Fibroblast of lung (primary cell): Measurements from ENCODE around the gene DNAJC1. TPM values are rescaled to one million over a fixed set of nuclear protein-coding genes. Genes with fewer than 3 reads are reported as not detected.

ENCODE experiments used
- DNase-seq, 2 donors: peaks; one replicate each; pipeline versions ENCODE4 v3.0.0 to v3.0.0-alpha.2; 2010; ENCODE audit warnings: low read depth in 2 of 2
- H2AFZ ChIP-seq: 2 replicates; pipeline ENCODE4 v1.5.1; 2012; ENCODE audit warnings: low read length, control low read depth, inconsistent platforms
- H3K27ac ChIP-seq: 2 replicates; pipeline ENCODE4 v1.5.1; 2011; ENCODE audit warnings: low read length, control low read depth; ENCODE audit not compliant: insufficient read depth
- H3K27me3 ChIP-seq: 2 replicates; pipeline ENCODE4 v1.5.1; 2011; ENCODE audit warnings: mild to moderate bottlenecking, low read length; ENCODE audit not compliant: control insufficient read depth, insufficient read depth
- H3K36me3 ChIP-seq: 2 replicates; pipeline ENCODE4 v1.5.1; 2011; ENCODE audit warnings: low read length; ENCODE audit not compliant: control insufficient read depth, insufficient read depth
- H3K4me1 ChIP-seq: 2 replicates; pipeline ENCODE4 v1.5.1; 2011; ENCODE audit warnings: low read length; ENCODE audit not compliant: control insufficient read depth, insufficient read depth; ENCODE audit errors: extremely low read depth
- H3K4me2 ChIP-seq: 2 replicates; pipeline ENCODE4 v1.5.1; 2011; ENCODE audit warnings: low read length, control low read depth; ENCODE audit not compliant: insufficient read depth; ENCODE audit errors: extremely low read depth
- H3K4me3 ChIP-seq, 4 experiments: fragments of 200-600 bp in 1 of 4; sonication (generic) in 1 of 4; replicated peaks in 1 of 4; 2 replicates each; pipeline ENCODE4 v1.5.1; 2011 to 2016; ENCODE audit warnings: low read length in 4 of 4, low read depth in 3 of 4, mild to moderate bottlenecking in 3 of 4, control low read depth in 2 of 4, inconsistent platforms in 1 of 4, mixed read lengths in 1 of 4; ENCODE audit not compliant: insufficient read depth in 1 of 4; ENCODE audit errors: control extremely low read depth in 1 of 4
- H3K79me2 ChIP-seq: 2 replicates; pipeline ENCODE4 v1.5.1; 2012; ENCODE audit warnings: mild to moderate bottlenecking, low read length, inconsistent platforms; ENCODE audit not compliant: control insufficient read depth, insufficient read depth
- H3K9ac ChIP-seq: 2 replicates; pipeline ENCODE4 v1.5.1; 2011; ENCODE audit warnings: mild to moderate bottlenecking, low read length, control low read depth; ENCODE audit not compliant: insufficient read depth
- H3K9me3 ChIP-seq: 2 replicates; pipeline ENCODE4 v1.5.1; 2012; ENCODE audit warnings: low read depth, low read length; ENCODE audit not compliant: control insufficient read depth, insufficient read depth
- H4K20me1 ChIP-seq: 2 replicates; pipeline ENCODE4 v1.5.1; 2011; ENCODE audit warnings: low read length; ENCODE audit not compliant: control insufficient read depth, insufficient read depth; ENCODE audit errors: extremely low read depth
- EZH2 ChIP-seq: IDR thresholded peaks from 2 replicates; pipeline ENCODE4 v1.5.1; 2012; ENCODE audit warnings: low read length, control low read depth, mild to moderate bottlenecking; ENCODE audit errors: missing control alignments
- polyA plus RNA-seq, 2 donors: library from polyadenylated mRNA; depleted of rRNA in 1 of 2; stranded (reverse) in 1 of 2; unstranded in 1 of 2; fragments of >200 nt; gene quantifications; 2 replicates each; pipeline ENCODE4 v1.2.1, GENCODE V29; 2011 to 2012; ENCODE audit warnings: missing spikeins in 1 of 2
- total RNA-seq: library from RNA; depleted of rRNA; stranded (reverse); fragments of >200 nt; gene quantifications from 2 replicates; pipeline ENCODE4 v1.2.1, GENCODE V29; 2014
- TF ChIP-seq, protein P1 (sequence below), 2 donors: IDR thresholded peaks in 1 of 2; conservative IDR thresholded peaks in 1 of 2; 1 replicate in 1 of 2; 2 replicates in 1 of 2; pipeline ENCODE4 v1.5.1; 2011 to 2012; ENCODE audit warnings: low read length in 2 of 2, control low read depth in 1 of 2, inconsistent platforms in 1 of 2, low read depth in 1 of 2, mild to moderate bottlenecking in 1 of 2

DNAJC1 gene
- total and polyA plus RNA-seq, 2 donors (not counting 1 experiment from before 2014, with no cell fraction given) = 27.7 to 46.2 TPM

DNA sequence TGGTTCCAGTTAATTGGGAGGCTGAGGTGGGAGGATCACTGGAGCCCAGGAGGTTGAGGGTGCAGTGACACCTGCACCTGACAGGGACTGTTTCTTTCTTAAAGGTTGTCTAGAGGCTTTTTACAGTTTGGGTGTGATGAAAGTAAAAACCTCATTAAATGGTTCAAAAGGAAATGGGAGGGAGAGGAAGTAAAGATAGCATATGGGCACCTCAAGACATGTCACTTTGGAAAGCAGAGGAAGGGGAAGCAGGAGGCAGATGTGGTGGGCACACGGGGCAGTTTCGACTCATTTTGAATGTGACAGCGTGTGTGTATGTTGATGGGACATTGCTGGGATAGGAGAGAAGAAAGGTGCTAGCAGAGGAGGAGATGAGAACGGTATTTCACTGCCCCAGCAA, 266.4 kb downstream of the DNAJC1 start:
- H3K9me3 ChIP-seq = no peaks in the 10 kb centered on the region
- no peak overlapping the region for H3K4me3 ChIP-seq
- H3K4me2 ChIP-seq = no peak overlapping the region
- no peaks in the 10 kb centered on the region for H3K27me3 ChIP-seq
- no peak overlapping the region for H3K27ac ChIP-seq
- no peak for DNase-seq
- peaks cover 1% of the 10 kb centered on the region for H3K79me2 ChIP-seq
- H4K20me1 ChIP-seq = no peaks in the 10 kb centered on the region
- H3K9ac ChIP-seq = no peak overlapping the region
- H2AFZ ChIP-seq = no peak overlapping the region
- H3K36me3 ChIP-seq = peaks cover 2% of the 10 kb centered on the region
- TF ChIP-seq, protein P1, sequence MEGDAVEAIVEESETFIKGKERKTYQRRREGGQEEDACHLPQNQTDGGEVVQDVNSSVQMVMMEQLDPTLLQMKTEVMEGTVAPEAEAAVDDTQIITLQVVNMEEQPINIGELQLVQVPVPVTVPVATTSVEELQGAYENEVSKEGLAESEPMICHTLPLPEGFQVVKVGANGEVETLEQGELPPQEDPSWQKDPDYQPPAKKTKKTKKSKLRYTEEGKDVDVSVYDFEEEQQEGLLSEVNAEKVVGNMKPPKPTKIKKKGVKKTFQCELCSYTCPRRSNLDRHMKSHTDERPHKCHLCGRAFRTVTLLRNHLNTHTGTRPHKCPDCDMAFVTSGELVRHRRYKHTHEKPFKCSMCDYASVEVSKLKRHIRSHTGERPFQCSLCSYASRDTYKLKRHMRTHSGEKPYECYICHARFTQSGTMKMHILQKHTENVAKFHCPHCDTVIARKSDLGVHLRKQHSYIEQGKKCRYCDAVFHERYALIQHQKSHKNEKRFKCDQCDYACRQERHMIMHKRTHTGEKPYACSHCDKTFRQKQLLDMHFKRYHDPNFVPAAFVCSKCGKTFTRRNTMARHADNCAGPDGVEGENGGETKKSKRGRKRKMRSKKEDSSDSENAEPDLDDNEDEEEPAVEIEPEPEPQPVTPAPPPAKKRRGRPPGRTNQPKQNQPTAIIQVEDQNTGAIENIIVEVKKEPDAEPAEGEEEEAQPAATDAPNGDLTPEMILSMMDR (conservative IDR thresholded peaks at IDR 0.05 in 1 of 2, IDR thresholded peaks at IDR 0.05 in 1 of 2; ENCODE audit: low read depth in 1 of 2, low read length in 2 of 2) = no peak
- no peak for TF ChIP-seq EZH2
- H3K4me1 ChIP-seq = no peaks in the 10 kb centered on the region

DNA sequence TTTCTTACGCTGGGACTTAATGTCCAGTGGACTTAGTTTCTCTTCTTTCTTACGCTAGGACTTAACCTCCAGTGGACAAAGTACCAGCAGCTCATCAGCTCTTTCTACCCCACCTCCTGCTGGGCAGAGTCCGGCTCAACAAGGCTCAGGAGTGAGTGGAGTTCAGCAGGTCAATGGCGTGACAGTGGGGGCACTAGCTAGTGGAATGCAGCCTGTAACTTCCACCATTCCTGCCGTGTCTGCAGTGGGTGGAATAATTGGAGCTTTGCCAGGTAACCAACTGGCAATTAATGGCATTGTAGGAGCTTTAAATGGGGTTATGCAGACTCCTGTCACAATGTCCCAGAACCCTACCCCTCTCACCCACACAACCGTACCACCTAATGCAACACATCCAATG, 269.8 kb downstream of the DNAJC1 start:
- H3K27ac ChIP-seq = no peak overlapping the region
- no peaks in the 10 kb centered on the region for H3K27me3 ChIP-seq
- no peaks in the 10 kb centered on the region for H3K36me3 ChIP-seq
- no peaks in the 10 kb centered on the region for H4K20me1 ChIP-seq
- H3K4me3 ChIP-seq = no peak overlapping the region
- H3K4me2 ChIP-seq = no peak overlapping the region
- H3K9ac ChIP-seq = no peak overlapping the region
- H3K4me1 ChIP-seq = peaks cover 2% of the 10 kb centered on the region
- H2AFZ ChIP-seq = no peak overlapping the region
- no peaks in the 10 kb centered on the region for H3K9me3 ChIP-seq
- DNase-seq = peak in 1 of 2 donors; percentile 29
- TF ChIP-seq EZH2 = no peak
- TF ChIP-seq, protein P1 (conservative IDR thresholded peaks at IDR 0.05 in 1 of 2, IDR thresholded peaks at IDR 0.05 in 1 of 2; ENCODE audit: low read depth in 1 of 2, low read length in 2 of 2) = no peak
- H3K79me2 ChIP-seq = peaks cover 1% of the 10 kb centered on the region

DNA sequence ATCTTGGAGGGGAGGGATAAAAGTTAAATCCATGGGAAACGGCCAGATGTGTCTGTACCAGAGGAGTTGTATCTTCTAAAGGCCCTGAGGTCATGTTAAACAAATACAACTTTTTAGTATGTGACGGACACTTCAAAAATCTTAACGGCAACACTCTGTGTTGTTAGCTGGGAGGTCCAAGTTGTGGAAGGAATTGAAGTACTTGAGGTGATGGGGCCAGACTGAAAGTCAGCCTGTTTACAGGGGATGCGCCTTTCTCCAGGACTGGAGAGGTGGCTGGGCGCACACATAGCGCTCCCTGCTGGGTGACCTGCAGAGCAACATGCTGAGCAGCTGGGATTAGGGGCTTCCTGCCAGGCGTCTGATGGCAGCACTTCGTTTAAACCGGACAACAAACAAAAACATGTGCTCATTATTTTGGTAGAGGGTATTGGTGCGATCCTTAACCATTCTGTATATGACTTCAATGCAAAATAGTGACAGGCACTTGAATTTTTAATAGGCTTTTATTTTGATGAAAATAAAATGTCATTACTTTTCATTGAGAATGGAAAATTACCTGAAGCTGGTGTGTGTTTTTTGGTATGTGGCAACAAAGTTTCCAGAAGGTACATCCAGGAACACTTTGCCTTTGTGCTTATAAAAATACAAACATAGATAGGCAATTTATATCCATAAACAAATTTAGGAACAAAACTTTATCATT, 271.3 kb downstream of the DNAJC1 start:
- H3K36me3 ChIP-seq = no peaks in the 10 kb centered on the region
- peak; percentile 69 to 88 for DNase-seq
- H4K20me1 ChIP-seq = no peaks in the 10 kb centered on the region
- TF ChIP-seq, protein P1 (conservative IDR thresholded peaks at IDR 0.05 in 1 of 2, IDR thresholded peaks at IDR 0.05 in 1 of 2; ENCODE audit: low read depth in 1 of 2, low read length in 2 of 2) = peak; percentile 95 to 97
- no peak for TF ChIP-seq EZH2
- H3K4me1 ChIP-seq = peaks cover 2% of the 10 kb centered on the region
- H2AFZ ChIP-seq = no peak overlapping the region
- H3K27ac ChIP-seq = no peak overlapping the region
- H3K27me3 ChIP-seq = no peaks in the 10 kb centered on the region
- H3K4me2 ChIP-seq = no peak overlapping the region
- no peaks in the 10 kb centered on the region for H3K9me3 ChIP-seq
- H3K9ac ChIP-seq = no peak overlapping the region
- H3K4me3 ChIP-seq = no peak overlapping the region
- H3K79me2 ChIP-seq = peaks cover 1% of the 10 kb centered on the region
